ENCODE measurements around the gene SIRT3. TPM values are rescaled to one million over a fixed set of nuclear protein-coding genes. Genes with fewer than 3 reads are reported as not detected.

The SIRT3 gene
- total RNA-seq (2014; rRNA removed; shearing (Covaris generic)), result 8.4 and 8.8 TPM in 2 replicates
- polyA plus RNA-seq (2015; cell fraction: cytosol; rRNA removed), result 22.1 and 22.5 TPM in 2 replicates
- polyA plus RNA-seq (2015; cell fraction: nucleus; rRNA removed), result 46.2 and 66.5 TPM in 2 replicates

- in situ Hi-C loops (cut with HindIII; ENCODE audit: low pct_unique_long_range_greater_than_20kb, low sequenced_read_pairs), result no loop called here
- DNase-seq (ENCODE audit: low read depth, low spot score), result peak; percentile 82
Observed at GRCh38 chr11:235997-236773, at the start of gene SIRT3. Gene SIRT3, minus strand, starts transcription at chr11:236342. Its CDS starts 14 bp downstream, at chr11:236328.

- in situ Hi-C loops (cut with HindIII; ENCODE audit: low pct_unique_long_range_greater_than_20kb, low sequenced_read_pairs), result no loop called here
- DNase-seq (ENCODE audit: low read depth, low spot score), result no peak
Observed at GRCh38 chr11:285894-286220, 49.7 kb upstream of the SIRT3 start.

- in situ Hi-C loops (cut with HindIII; ENCODE audit: low pct_unique_long_range_greater_than_20kb, low sequenced_read_pairs), result no loop called here
- DNase-seq (ENCODE audit: low read depth, low spot score), result no peak
Observed at GRCh38 chr11:285021-285893, 49.1 kb upstream of the SIRT3 start.

GRCh38 chr11:284105-285020, 48.2 kb upstream of the SIRT3 start:
- no peak for DNase-seq (ENCODE audit: low read depth, low spot score)
- in situ Hi-C loops (cut with HindIII; ENCODE audit: low pct_unique_long_range_greater_than_20kb, low sequenced_read_pairs), result no loop called here

GRCh38 chr11:283405-284104, 47.4 kb upstream of the SIRT3 start:
- in situ Hi-C loops (cut with HindIII; ENCODE audit: low pct_unique_long_range_greater_than_20kb, low sequenced_read_pairs), result no loop called here
- no peak for DNase-seq (ENCODE audit: low read depth, low spot score)

- DNase-seq (ENCODE audit: low read depth, low spot score), result peak; percentile 38
- in situ Hi-C loops (cut with HindIII; ENCODE audit: low pct_unique_long_range_greater_than_20kb, low sequenced_read_pairs), result no loop called here
Observed at GRCh38 chr11:282630-283360, 46.7 kb upstream of the SIRT3 start.

- DNase-seq (ENCODE audit: low read depth, low spot score), result no peak
- in situ Hi-C loops (cut with HindIII; ENCODE audit: low pct_unique_long_range_greater_than_20kb, low sequenced_read_pairs), result no loop called here
Observed at GRCh38 chr11:282171-282570, 46.0 kb upstream of the SIRT3 start.

GRCh38 chr11:281486-282161, 45.5 kb upstream of the SIRT3 start:
- DNase-seq (ENCODE audit: low read depth, low spot score), result no peak
- in situ Hi-C loops (cut with HindIII; ENCODE audit: low pct_unique_long_range_greater_than_20kb, low sequenced_read_pairs), result no loop called here

- no peak for DNase-seq (ENCODE audit: low read depth, low spot score)
- in situ Hi-C loops (cut with HindIII; ENCODE audit: low pct_unique_long_range_greater_than_20kb, low sequenced_read_pairs), result no loop called here
Observed at GRCh38 chr11:280706-281485, 44.8 kb upstream of the SIRT3 start.

GRCh38 chr11:279966-280705, 44.0 kb upstream of the SIRT3 start:
- in situ Hi-C loops (cut with HindIII; ENCODE audit: low pct_unique_long_range_greater_than_20kb, low sequenced_read_pairs), result no loop called here

GRCh38 chr11:279040-279965, 43.2 kb upstream of the SIRT3 start:
- in situ Hi-C loops (cut with HindIII; ENCODE audit: low pct_unique_long_range_greater_than_20kb, low sequenced_read_pairs), result no loop called here
- no peak for DNase-seq (ENCODE audit: low read depth, low spot score)

More at GRCh38 chr11:279966-280705, 44.0 kb upstream of the SIRT3 start:
- DNase-seq (ENCODE audit: low read depth, low spot score), result no peak

GRCh38 chr11:278001-278951, 42.1 kb upstream of the SIRT3 start, which contains the start of gene NLRP6:
Gene NLRP6, plus strand, starts transcription at chr11:278407. Its CDS starts 163 bp downstream, at chr11:278570.
- no peak for DNase-seq (ENCODE audit: low read depth, low spot score)
- in situ Hi-C loops (cut with HindIII; ENCODE audit: low pct_unique_long_range_greater_than_20kb, low sequenced_read_pairs), result no loop called here

- in situ Hi-C loops (cut with HindIII; ENCODE audit: low pct_unique_long_range_greater_than_20kb, low sequenced_read_pairs), result no loop called here
- DNase-seq (ENCODE audit: low read depth, low spot score), result no peak
Observed at GRCh38 chr11:276219-276618, 40.1 kb upstream of the SIRT3 start.

Measured in SK-MEL-5 (cell line).